ENCODE measurements around the gene CAPZA1.
A peak's percentile ranks its signal among the peaks of the same experiment; 100 is the strongest.

The CAPZA1 gene

GRCh38 chr1:112619518-112620376 lies at the start of gene CAPZA1:
Gene CAPZA1, plus strand, starts transcription at chr1:112619832. Its CDS starts 13 bp downstream, at chr1:112619845.
- DNase-seq (ENCODE audit: low spot score) = peak; percentile 84

GRCh38 chr1:112575154-112575804 lies 44.4 kb upstream of the CAPZA1 start:
- DNase-seq (ENCODE audit: low spot score) = no peak
- no peak for TF ChIP-seq CTCF (IDR thresholded peaks at IDR 0.05; ENCODE audit: extremely low read depth, missing control alignments)

More at GRCh38 chr1:112619518-112620376, at the start of gene CAPZA1:
- no peak for TF ChIP-seq CTCF (IDR thresholded peaks at IDR 0.05; ENCODE audit: extremely low read depth, missing control alignments)

- no peak for TF ChIP-seq CTCF (IDR thresholded peaks at IDR 0.05; ENCODE audit: extremely low read depth, missing control alignments)
- no peak for DNase-seq (ENCODE audit: low spot score)
These were observed 43.4 kb upstream of the CAPZA1 start for GRCh38 chr1:112576240-112576639.

GRCh38 chr1:112579801-112580510 lies 39.7 kb upstream of the CAPZA1 start:
- no peak for TF ChIP-seq CTCF (IDR thresholded peaks at IDR 0.05; ENCODE audit: extremely low read depth, missing control alignments)
- DNase-seq (ENCODE audit: low spot score) = no peak

- no peak for DNase-seq (ENCODE audit: low spot score)
- TF ChIP-seq CTCF (IDR thresholded peaks at IDR 0.05; ENCODE audit: extremely low read depth, missing control alignments) = no peak
These were observed 37.9 kb upstream of the CAPZA1 start for GRCh38 chr1:112581586-112582192.

- TF ChIP-seq CTCF (IDR thresholded peaks at IDR 0.05; ENCODE audit: extremely low read depth, missing control alignments) = no peak
- DNase-seq (ENCODE audit: low spot score) = no peak
These were observed 36.3 kb upstream of the CAPZA1 start for GRCh38 chr1:112583366-112583765.

Data from GM20000 (cell line).